GM13977 (cell line): ENCODE measurements around the gene NOSTRIN.

ENCODE experiments used
- DNase-seq: peaks from one replicate; pipeline ENCODE4 v3.0.0; 2012; ENCODE audit warnings: low spot score
- in situ Hi-C: fragments of 300-500 bp; cut with MboI; formaldehyde crosslinking; loops from one replicate; pipeline ENCODE4 v1.12.0; 2022; ENCODE audit warnings: low sequenced_read_pairs, low pct_unique_long_range_greater_than_20kb, mixed read lengths, inconsistent platforms; ENCODE audit not compliant: unreplicated experiment
- TF ChIP-seq, protein P1 (sequence below): IDR thresholded peaks from 2 replicates; pipeline ENCODE4 v1.5.1; 2012; ENCODE audit warnings: mild to moderate bottlenecking, control low read depth; ENCODE audit not compliant: insufficient read depth; ENCODE audit errors: extremely low read depth, missing control alignments

NOSTRIN gene

DNA sequence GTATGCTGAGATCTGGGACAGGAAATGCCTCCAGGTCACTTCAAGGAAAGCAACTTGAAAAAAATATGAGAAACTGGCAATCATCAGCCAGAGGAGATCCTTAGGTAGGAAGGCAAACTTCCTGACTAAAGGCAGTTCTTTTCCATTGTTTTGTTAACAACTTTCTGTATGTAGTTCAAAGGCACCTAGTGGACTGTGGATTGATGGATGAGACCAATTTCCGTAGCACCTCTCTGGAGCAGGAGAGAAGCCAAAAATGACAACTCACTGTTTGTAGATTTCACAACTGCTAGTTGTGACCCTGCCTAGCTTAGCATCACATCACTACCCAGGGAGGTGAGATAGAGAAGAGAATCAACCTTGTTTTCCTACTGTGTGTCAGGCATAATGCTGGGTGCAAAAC is 21.8 kb upstream of the NOSTRIN start:
- in situ Hi-C loops, result no loop called here
- TF ChIP-seq, protein P1, sequence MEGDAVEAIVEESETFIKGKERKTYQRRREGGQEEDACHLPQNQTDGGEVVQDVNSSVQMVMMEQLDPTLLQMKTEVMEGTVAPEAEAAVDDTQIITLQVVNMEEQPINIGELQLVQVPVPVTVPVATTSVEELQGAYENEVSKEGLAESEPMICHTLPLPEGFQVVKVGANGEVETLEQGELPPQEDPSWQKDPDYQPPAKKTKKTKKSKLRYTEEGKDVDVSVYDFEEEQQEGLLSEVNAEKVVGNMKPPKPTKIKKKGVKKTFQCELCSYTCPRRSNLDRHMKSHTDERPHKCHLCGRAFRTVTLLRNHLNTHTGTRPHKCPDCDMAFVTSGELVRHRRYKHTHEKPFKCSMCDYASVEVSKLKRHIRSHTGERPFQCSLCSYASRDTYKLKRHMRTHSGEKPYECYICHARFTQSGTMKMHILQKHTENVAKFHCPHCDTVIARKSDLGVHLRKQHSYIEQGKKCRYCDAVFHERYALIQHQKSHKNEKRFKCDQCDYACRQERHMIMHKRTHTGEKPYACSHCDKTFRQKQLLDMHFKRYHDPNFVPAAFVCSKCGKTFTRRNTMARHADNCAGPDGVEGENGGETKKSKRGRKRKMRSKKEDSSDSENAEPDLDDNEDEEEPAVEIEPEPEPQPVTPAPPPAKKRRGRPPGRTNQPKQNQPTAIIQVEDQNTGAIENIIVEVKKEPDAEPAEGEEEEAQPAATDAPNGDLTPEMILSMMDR, result no peak
- no peak for DNase-seq

DNA sequence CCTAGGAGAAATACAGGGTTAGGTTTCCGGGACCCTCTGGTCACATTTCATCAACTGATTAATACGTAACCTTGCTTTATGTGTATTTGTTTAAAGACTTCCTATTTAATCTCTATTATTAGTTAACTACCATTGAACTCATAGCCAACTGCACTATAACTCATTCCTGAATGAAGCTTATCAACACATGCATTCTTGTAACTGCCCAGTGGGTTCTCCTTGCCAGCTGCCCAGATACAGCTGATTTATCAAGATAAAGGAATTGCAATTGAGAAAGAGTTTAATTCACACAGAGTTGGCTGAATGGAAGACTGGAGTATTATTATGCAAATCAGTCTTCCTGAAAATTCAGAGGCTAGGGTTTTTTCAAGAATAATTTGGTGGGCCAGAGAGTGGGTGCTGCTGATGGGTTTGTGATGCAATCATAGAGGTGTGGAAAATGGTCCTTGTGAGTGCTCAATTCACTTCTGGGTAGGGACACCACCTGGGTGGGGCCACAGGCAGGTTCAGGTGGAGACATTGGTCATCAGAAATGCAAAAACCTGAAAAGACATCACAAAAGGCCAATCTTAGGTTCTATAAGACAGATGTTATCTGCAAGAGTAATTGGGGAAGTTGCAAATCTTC is 21.1 kb upstream of the NOSTRIN start:
- in situ Hi-C loops, result no loop called here
- no peak for DNase-seq
- TF ChIP-seq, protein P1, result no peak

DNA sequence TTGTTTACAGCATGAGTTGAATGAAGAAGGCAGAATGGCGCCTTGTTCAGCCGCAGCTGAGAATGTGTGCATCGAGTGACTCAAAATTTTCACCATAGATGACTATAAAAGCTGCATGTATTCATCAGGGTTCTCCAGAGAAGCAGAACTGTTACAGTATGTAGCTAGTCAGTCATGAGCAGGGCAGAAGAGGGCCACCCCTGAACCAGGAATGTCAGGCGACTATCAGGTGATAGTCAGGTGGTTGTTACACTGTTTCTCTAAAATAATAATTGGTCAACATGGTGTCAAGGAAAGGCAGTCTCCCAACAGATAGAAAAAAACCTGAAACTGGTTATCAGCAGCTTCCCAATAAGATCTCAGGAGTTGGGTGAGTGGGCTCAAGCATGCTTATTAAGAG is 20.2 kb upstream of the NOSTRIN start:
- in situ Hi-C loops, result no loop called here
- no peak for DNase-seq
- TF ChIP-seq, protein P1, result no peak

DNA sequence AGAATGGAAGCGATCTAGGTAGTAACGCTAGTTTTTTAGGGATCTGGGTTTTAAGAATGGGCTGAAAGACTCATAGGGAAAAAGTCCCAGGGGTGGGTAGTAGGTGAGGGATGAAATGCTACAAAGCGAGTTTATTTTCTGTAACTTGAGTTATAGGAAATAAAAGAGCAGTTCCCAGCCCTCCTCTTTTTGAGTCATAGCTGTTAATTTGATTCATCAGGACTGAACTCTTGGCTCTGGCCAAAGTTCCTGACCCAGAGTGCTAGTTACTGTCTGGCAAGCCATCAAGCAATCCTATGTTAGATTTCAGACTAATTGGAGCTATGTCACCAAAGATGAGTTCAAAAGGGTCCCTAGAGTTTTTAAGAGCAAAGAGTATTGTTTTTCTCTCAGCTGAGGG is 17.4 kb upstream of the NOSTRIN start:
- in situ Hi-C loops, result no loop called here

DNA sequence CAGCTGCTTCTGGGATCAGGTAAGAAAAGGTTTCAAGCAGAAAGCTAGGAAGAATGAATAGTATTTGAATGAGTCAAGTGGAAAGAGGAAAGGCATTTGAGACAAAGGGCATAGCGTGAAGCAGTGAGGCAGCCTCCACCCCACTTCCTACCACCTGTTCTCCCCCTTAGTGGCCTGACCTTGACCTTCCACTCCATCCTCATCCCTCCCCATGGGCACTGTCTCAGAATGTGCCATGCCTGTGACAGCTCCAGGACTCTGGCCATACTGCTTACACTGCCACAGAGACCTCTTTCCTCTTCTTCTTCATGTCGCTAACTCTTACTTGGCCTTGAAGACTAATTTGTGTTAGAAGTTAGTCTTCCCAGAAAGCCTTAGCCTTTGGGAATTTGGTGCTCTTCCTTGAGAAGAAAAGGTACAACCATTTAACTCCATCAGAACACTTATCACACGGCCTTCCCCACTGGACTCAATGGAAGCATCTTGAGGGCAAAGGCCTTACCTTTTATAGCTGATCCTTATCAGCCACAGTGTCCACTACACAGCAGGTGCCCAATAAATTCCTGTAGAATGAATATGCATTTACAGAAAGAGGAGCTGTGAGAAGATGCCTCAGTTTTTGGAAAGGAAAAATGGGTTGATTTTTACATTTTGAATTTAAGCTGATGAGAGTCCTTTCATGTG is 15.2 kb upstream of the NOSTRIN start:
- TF ChIP-seq, protein P1, result no peak
- DNase-seq, result no peak
- in situ Hi-C loops, result no loop called here

More for the DNA sequence above, 17.4 kb upstream of the NOSTRIN start:
- no peak for DNase-seq
- TF ChIP-seq, protein P1, result no peak

DNA sequence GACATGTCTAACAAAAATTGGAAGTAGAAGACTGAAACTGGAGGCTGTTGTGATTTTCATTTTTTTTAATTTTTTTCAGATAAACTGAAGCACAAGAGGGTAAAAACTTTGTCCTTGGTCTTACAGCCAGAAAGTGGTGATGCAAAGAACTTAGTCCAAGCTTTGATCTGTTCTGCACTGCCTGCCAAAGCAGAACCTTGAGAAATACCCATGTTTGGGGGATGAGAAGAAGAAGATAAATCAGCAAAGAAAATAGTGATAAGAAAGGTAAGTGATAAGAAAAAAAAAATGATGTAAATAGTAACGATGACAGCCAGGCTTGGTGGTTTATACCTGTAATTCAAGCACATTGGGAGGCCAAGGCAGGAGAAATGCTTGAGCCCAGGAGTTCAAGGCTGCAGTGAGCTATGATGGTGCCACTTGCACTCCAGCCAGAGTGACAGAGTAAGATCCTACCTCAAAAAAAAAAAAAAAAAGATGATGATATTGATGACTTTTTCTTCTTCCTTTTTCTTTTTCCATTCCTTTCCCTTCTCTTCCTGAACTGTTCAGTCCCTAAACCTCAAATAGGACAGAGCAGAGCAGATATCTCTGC is 14.6 kb upstream of the NOSTRIN start:
- in situ Hi-C loops, result no loop called here
- TF ChIP-seq, protein P1, result no peak
- DNase-seq, result no peak
